Measurements from ENCODE around the gene ELMO1. TPM values are rescaled to one million over a fixed set of nuclear protein-coding genes. Genes with fewer than 3 reads are reported as not detected.

ELMO1 gene
- total RNA-seq, 1 donor from 2014 or later: 53.8 TPM

- Histone ChIP-seq H3K4me1 (no peaks in the 10 kb centered on the region), H3K9me3 (no peaks in the 10 kb centered on the region), H3K27me3 (no peaks in the 10 kb centered on the region), H3K4me3 (no peak overlapping the region), H3K36me3 (peaks cover 15% of the 10 kb centered on the region), H3K27ac (no peak overlapping the region)
- intact Hi-C loops (cut with DNase I): no loop called here
- DNase-seq (no peak), ATAC-seq (no peak)
- TF ChIP-seq CTCF (IDR thresholded peaks at IDR 0.05): no peak
Measured at GRCh38 chr7:37098762-37099161, 349.9 kb downstream of the ELMO1 start.

GRCh38 chr7:37097983-37098382 is 350.7 kb downstream of the ELMO1 start:
- no peak overlapping the region for H3K4me3 ChIP-seq
- H3K27me3 ChIP-seq: no peaks in the 10 kb centered on the region
- ATAC-seq (no peak), DNase-seq (no peak)
- no peak for TF ChIP-seq CTCF (IDR thresholded peaks at IDR 0.05)
- peaks cover 15% of the 10 kb centered on the region for H3K36me3 ChIP-seq
- no peaks in the 10 kb centered on the region for H3K4me1 ChIP-seq
- no peaks in the 10 kb centered on the region for H3K9me3 ChIP-seq
- no peak overlapping the region for H3K27ac ChIP-seq
- intact Hi-C loops (cut with DNase I): no loop called here

GRCh38 chr7:37097276-37097675 is 351.4 kb downstream of the ELMO1 start:
- Histone ChIP-seq H3K9me3 (no peaks in the 10 kb centered on the region), H3K4me3 (no peak overlapping the region), H3K36me3 (peaks cover 15% of the 10 kb centered on the region), H3K4me1 (no peaks in the 10 kb centered on the region), H3K27ac (no peak overlapping the region), H3K27me3 (no peaks in the 10 kb centered on the region)
- TF ChIP-seq CTCF (IDR thresholded peaks at IDR 0.05): no peak
- DNase-seq (no peak), ATAC-seq (no peak)
- intact Hi-C loops (cut with DNase I): no loop called here

- Histone ChIP-seq H3K27me3 (no peaks in the 10 kb centered on the region), H3K36me3 (peaks cover 15% of the 10 kb centered on the region), H3K27ac (no peak overlapping the region), H3K9me3 (no peaks in the 10 kb centered on the region), H3K4me3 (no peak overlapping the region), H3K4me1 (no peaks in the 10 kb centered on the region)
- DNase-seq (no peak), ATAC-seq (no peak)
- TF ChIP-seq CTCF (IDR thresholded peaks at IDR 0.05): no peak
- intact Hi-C loops (cut with DNase I): no loop called here
Measured at GRCh38 chr7:37096341-37096740, 352.3 kb downstream of the ELMO1 start.

GRCh38 chr7:37095122-37095521 is 353.5 kb downstream of the ELMO1 start:
- no peak for TF ChIP-seq CTCF (IDR thresholded peaks at IDR 0.05)
- Histone ChIP-seq H3K27ac (no peak overlapping the region), H3K36me3 (peaks cover 15% of the 10 kb centered on the region), H3K27me3 (no peaks in the 10 kb centered on the region), H3K4me3 (no peak overlapping the region), H3K9me3 (no peaks in the 10 kb centered on the region), H3K4me1 (no peaks in the 10 kb centered on the region)
- ATAC-seq: no peak
- DNase-seq: no peak
- intact Hi-C loops (cut with DNase I): no loop called here

- Histone ChIP-seq H3K27me3 (no peaks in the 10 kb centered on the region), H3K4me3 (no peak overlapping the region), H3K27ac (no peak overlapping the region), H3K4me1 (no peaks in the 10 kb centered on the region), H3K36me3 (peaks cover 15% of the 10 kb centered on the region), H3K9me3 (no peaks in the 10 kb centered on the region)
- intact Hi-C loops (cut with DNase I): no loop called here
- ATAC-seq (no peak), DNase-seq (no peak)
- TF ChIP-seq CTCF (IDR thresholded peaks at IDR 0.05): no peak
Measured at GRCh38 chr7:37093257-37093656, 355.4 kb downstream of the ELMO1 start.
